WI38 (cell line): ENCODE measurements around the gene PID1.

Source experiments
- H3K4me3 ChIP-seq: 2 replicates; pipeline ENCODE4 v1.5.1; 2011; ENCODE audit warnings: low read depth, mild to moderate bottlenecking, control low read depth, low read length
- CTCF ChIP-seq: IDR thresholded peaks from 2 replicates; pipeline ENCODE4 v1.5.1; 2012; ENCODE audit warnings: low read depth, mild to moderate bottlenecking, control low read depth, low read length

PID1 gene

DNA sequence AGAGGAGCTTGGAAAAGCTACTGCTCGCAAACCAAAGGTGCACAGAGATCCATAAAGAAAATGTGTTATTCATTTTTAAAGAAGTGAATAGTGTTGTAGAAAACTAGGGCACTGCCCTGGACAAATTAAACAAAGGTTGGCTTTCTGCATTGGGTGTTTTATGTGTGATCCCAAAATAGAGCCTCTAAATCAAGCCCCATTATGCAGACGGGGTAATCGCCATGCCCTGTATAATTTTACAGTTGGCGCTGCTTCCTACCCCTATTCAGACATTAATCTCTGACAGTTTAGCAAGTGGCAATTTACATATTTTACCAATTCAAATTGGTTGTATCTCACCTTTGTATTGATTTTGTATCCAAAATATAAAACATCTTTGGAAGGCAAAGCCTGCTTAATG lies 109.1 kb downstream of the PID1 start:
- H3K4me3 ChIP-seq, result no peak overlapping the region
- no peak for TF ChIP-seq CTCF

DNA sequence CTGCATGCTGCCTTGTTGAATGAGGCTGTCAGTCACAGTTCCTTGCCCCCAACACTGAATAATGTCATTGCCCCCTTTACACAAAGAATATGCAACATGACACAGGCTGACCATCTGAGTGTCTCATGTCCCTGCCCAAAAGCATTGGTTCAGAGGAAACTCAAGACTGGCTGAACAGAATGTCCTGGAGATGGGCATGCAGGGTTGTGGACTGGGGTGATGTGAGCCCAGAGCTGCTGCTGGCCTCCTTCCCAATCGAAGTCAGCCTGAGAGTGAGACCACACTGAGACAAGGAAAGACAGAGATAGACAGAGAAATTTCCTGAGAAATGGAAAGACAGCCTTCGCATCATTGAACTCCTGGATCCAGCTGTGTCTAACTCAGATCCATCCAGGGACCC lies 110.1 kb downstream of the PID1 start:
- no peak for TF ChIP-seq CTCF
- no peak overlapping the region for H3K4me3 ChIP-seq

DNA sequence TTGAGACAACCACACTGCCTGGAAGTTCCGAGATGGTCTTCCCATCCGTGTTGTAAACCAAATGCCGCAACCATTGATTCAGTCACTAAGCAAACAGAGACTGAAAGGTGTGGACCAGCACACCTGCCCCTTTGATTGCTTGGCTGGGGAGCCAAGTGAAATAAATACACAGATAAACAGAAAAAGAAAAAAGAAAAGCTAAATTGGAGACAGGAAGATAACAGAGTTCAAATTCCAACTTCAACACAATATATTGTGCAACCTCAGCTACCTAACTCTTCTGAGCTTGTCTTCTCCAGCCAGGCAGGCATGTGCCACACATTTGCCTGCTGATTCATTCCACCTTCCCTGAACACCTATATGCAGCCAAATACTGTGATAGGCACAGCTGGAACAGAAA lies 110.9 kb downstream of the PID1 start:
- TF ChIP-seq CTCF, result no peak
- no peak overlapping the region for H3K4me3 ChIP-seq

DNA sequence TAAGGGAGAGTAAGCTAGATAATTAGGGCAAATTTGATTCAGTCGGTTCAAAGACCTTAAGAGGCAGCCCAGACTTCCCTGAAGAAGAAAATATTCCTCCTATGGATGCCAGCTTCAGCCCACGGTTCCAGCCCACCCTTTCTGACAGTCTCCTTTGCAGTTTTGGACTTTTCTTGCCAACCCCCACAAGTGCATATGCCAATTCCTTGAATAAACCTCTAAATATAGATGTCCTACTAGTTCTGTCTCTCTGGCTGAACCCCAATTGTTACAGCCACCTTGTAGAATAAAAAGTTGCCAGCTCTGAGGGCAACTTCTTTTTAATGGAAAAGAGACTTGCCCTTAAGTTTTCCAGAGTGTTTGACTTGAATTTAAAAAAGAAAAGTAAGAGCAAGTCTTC lies 111.7 kb downstream of the PID1 start:
- TF ChIP-seq CTCF, result no peak
- H3K4me3 ChIP-seq, result no peak overlapping the region

- H3K4me3 ChIP-seq, result no peak overlapping the region
- TF ChIP-seq CTCF, result no peak
These were observed 116.7 kb downstream of the PID1 start for GRCh38 chr2:229154381-229154780.

DNA sequence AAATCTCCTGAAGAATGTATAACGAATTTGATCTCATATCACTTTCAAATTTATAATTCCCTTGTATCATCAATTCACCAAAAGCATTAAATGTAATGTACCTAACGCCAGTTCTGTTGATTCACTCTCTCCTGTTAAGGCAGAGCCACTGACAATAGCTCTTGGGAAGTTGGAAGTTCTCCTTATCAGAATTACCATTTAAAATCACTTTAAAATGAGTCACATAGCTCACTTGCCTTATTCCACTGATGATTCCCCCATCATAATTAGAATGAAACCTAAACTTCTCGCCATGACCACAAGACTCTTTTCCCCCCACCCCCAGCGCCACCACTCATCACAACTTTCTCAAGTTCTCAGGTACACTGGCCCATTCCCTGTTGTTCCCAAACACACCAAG lies 117.1 kb downstream of the PID1 start:
- no peak overlapping the region for H3K4me3 ChIP-seq
- TF ChIP-seq CTCF, result no peak

- TF ChIP-seq CTCF, result no peak
These were observed 117.8 kb downstream of the PID1 start for GRCh38 chr2:229153267-229153666.

More at GRCh38 chr2:229153267-229153666, 117.8 kb downstream of the PID1 start:
- no peak overlapping the region for H3K4me3 ChIP-seq
